Umbilical cord (tissue), 2 donors: ENCODE measurements around the gene SPOCK1. TPM values are rescaled to one million over a fixed set of nuclear protein-coding genes. Genes with fewer than 3 reads are reported as not detected.

Experiments used
- DNase-seq: peaks from one replicate; pipeline ENCODE4 v3.0.0-alpha.2; 2015; ENCODE audit warnings: low spot score
- total RNA-seq: library from RNA; depleted of rRNA; stranded (reverse); fragments of >200 nt; gene quantifications from one replicate; pipeline ENCODE4 v1.2.3, GENCODE V29; 2014; ENCODE audit warnings: low replicate concordance; ENCODE audit not compliant: insufficient read depth

The SPOCK1 gene
- total RNA-seq, 1 donor from 2014 or later, result 28.4 TPM

DNA sequence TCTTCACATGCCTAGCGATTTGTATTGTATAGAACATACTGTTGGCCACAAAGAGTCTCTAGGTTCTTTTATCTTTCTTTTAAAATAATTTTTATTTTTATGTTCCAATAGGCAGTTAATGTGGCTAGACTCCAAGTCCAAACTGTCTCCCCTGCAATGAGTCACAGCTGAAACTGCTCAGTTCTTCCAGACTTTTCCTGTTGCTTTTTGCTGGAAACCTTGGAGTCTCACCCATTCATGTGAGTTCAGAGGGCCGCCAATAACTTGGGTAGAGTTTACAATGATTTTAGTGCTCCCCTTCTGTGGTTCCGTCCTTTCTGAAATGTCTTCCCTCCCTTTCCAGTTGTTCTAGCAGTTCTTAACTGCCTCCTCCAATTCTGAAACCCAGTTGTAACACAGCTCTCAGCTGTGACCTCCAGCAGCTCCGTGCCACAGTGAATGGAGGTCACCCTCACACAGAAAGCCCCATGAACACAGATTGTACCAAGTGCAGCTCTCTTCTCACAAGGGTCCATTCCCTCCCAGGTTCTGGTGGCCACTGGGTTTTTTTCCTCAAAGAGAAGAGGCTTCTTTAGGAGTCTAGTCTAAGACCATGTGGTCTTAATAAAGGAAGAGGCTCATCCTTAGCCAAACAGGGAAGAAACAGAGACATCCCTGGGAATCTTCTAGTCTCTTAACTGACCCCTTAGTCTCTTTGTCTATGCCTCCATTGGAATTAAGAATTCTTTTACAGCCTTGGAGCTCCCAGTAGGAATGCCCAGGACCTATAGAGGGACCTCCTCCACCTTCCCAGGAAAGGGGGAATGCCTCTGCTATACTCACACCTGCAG lies 198.5 kb downstream of the SPOCK1 start:
- DNase-seq, result peak; percentile 37

DNA sequence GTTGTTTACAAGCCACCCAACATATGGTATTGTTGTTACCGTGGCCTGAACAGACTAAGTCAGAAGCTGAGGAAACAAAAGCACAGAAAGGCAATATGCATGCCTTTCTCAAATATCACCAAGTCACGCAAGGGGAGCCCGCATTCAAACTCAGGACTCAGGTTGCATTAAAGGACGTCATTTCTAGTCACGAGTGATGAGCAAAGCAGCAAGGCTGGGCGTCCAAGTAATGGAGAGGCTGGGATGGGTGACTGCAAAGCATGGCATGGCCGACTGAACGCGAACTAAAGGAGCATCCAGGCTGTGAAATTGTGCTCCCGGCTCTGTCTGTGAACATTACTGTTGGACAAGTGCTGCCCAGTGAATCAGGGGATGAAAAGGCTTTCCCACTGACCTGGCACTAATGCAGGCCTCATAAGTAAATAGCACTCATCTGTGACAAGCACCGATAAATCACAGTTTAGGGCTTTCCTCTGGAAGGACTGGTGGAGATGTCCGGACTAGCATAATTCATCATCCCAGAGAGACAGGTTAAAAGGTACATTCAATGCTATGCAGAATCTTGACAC lies 202.8 kb downstream of the SPOCK1 start:
- no peak for DNase-seq

DNA sequence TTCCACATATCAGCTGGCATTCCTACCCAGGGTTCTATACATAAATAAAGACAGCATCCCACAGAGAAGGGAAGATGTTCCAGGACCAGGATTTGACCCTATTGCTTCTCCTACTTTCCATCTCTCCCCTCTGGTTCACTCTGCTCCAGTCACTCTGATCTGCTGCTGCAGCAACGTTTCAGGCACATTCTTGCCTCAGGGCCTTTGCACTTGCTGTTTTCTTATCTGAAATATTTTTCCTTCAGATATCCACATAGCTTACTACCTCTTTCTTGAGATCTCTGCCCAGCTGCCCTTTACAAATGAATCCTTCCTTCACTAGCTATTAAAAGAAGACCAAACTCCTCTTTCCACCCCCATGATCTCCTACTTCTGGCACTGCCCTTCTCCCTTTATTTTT lies 204.5 kb downstream of the SPOCK1 start:
- no peak for DNase-seq

DNA sequence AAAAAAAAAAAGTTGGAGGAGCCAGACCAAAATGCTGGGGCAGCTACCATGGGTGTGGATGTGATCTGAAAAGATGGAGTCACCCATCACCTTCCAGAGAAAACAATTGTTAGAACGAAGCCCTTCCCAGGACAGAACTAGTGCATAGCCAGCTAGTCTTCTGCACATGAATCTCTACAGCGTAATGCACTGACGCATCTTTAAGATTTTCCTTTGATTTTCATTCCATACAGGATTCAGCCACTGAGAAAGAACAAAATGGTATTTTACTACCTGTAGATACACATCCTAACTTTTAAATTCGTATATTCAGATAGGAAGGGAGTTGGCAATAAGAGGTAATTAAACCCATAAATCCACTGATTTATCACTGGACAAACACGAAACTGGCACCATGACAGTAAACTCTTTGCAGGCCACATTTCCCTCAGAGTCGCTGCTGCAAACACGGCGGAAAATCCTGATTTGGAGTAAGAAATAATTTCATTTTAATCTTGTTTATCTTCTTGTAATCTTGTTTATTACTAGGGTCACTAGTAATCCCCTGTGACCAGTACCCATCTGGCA lies 206.6 kb downstream of the SPOCK1 start:
- DNase-seq, result no peak

DNA sequence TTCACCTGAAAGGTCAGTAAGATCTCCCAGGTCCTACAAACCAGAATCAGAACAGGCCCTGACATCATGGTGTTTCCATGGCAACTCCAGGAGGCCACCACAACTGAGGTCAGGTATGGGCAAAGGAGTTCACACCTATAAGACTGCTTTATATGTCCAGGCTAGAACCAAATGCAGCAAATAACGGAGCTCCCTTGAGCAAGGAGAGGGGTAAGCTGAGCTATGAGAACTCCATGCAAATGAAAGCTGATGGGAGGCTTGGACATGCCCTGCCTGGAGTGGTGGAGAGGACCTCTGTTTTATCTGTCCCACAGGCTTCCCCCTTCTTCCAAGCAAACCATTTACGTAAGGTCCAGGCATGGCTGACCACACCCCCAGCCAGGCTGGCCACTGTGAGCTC lies 207.7 kb downstream of the SPOCK1 start:
- DNase-seq, result no peak

DNA sequence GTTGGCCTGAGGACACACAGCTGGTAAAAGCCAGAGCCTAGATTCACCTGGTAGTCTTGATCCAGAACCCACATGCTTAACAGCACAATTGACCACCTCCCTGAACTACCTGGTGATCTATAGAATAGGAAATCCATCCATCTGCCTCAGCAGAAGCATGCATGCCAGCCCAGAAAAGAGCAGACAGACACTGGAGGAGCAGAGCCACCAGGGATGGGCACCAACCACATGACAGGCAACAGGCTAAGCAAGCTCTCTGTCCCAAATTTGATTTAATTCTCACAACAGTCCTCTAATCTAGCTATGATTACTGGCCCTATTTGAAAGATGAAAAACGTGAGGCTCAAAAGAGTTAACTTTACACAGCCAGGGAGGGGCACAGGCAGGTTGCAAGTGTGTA lies 208.1 kb downstream of the SPOCK1 start:
- no peak for DNase-seq

DNA sequence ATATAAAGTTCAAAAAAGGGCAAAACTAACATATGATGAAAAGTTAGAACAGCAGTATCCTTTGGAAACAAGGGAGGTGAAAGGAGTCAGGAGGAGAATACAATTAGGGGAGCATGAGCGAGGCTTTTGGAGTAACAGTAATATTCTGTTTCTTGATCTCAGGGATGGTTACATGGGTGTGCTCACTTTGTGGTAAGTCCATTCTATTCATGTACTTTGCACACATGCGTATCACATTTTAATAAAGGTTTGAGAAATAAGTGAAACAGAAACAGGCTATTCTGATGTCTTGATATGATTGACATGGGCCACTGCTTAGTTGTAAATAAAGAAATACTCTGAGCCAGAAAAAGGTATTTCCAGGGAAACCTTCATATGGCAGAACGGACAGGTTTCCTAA lies 208.8 kb downstream of the SPOCK1 start:
- DNase-seq, result no peak

DNA sequence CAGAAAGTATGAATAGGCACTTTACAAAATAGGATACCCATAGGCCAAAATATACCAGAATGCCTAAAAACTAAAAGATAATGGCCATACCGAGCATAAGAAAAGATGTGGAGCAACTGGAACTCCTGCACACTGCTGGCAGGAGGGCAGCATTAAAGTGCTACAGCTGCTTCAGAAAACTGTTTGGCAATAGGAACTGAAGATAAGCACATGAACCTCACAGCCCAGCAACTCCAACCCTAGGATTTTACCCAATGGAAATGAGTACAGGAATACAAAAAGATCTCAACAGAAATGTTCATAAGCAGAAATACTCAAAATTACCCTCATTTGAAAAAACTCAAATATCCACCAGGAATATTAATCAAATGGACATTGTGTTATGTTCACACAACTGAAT lies 209.3 kb downstream of the SPOCK1 start:
- no peak for DNase-seq

DNA sequence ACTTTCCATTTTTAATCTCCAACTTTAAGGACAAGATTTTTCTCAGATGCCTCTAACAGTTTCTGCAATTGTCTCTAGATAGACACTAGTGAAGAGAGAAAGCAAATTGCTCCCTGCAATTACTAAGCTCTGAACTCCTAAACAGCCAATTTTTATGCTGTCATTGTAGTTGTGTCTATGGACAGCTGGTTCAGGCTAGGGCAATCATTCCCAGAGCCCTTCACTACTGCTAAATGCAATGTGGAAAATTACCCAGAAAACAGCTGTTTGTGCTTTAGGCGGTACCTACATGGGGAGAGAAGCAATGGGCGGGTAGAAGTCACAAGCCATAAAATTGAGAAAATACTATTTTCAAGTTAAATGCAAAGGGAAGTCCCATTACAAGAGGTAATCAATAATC lies 211.6 kb downstream of the SPOCK1 start:
- no peak for DNase-seq

DNA sequence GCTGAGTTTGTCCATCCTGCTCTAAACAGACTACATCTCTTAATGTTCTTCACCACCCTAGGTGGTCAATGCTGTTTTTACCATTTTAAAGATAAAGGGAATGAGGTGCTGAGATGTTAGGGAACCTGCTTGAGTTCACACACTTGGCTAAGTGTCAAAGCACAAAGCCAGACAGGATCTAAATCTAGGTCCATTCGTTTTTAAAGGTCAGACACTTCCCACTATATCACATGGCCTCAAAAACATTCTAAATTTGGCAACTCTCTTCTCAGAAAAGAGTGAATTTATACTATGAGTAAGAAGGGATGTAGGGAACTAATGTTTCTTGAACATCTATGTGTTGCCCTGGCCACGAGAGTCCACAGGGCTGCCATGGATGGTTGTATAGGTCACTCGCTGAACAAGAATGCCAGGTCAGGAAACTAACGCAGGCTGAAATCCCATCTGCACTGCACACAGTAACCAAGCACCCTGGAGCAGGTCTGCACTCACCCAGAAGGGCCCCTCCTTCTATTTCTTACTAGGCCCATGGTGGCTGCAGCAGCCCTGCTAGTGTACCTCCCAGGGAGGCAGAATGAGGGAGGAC lies 213.0 kb downstream of the SPOCK1 start:
- no peak for DNase-seq

DNA sequence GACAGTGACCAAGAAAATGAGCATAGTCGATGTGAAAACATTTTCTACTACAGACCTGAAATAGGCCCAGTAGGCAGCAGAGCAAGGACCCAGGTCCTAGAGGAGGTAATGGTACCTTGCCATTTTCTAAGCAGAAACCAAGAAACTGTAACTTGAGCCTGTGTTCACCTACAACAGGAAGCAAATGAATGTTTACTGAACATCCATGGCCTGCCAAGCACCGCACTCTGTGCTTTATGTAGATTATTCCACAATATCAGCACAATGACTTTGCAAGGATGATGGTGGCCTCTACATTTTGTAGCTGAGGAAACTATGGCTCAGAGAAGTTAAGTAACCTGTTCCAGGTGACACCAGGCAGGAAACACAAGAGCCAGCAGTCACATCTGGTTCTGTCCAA lies 215.3 kb downstream of the SPOCK1 start:
- DNase-seq, result no peak

DNA sequence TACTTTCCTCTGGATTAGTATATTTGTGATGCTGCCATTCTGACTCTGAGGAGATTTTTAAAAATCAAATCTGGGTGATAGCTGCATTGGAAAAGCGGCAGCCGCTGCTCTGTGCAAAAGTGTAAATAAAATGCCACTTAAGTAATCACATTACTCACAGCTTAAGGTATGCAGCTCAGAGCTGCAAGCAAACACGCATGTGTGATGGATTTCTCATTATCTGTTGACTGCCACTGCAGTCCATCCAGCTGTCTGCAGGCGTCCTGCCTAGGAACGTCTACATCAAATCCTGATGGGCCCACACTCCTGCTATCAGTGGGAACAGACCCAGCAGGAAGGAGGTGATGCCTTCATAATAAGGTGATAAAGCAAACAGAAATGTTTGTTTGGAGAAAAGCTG lies 216.9 kb downstream of the SPOCK1 start:
- DNase-seq, result peak; percentile 64

DNA sequence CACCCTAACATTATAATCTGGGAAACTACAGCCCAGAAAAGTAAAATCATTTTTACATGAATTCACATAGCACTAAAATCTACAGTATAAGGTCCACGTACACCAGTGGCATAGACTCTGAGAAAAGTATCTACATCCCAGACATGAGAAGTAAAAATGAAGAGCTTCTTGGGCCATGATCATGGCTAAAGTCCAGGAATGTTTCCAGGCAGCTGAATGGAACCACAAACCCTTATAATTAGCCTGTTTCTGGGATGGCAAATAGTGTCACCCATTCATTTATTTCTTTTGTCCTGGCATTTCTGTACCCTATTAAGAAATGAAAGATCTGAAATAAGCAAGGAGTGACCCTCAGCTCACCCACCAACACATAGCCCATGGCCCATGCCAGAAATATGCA lies 217.9 kb downstream of the SPOCK1 start:
- no peak for DNase-seq

DNA sequence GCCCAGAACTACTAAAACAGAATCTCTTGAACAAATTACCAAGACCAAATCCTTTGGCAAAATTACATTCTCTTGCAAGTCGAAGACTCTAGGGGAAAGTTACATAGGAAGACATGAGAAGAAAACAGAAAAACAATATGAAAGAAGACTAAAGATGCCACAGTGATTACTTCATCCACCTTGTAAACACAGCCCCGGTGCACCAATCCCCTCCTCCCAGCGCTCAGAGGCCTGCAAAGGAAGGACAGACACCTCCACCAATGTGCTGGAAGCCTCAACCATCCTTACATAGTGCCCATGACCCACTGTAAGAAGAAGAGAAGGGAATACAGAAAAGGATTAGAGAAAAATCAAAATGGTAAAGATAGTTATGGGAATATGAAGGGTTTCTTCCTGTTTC lies 218.5 kb downstream of the SPOCK1 start:
- no peak for DNase-seq

DNA sequence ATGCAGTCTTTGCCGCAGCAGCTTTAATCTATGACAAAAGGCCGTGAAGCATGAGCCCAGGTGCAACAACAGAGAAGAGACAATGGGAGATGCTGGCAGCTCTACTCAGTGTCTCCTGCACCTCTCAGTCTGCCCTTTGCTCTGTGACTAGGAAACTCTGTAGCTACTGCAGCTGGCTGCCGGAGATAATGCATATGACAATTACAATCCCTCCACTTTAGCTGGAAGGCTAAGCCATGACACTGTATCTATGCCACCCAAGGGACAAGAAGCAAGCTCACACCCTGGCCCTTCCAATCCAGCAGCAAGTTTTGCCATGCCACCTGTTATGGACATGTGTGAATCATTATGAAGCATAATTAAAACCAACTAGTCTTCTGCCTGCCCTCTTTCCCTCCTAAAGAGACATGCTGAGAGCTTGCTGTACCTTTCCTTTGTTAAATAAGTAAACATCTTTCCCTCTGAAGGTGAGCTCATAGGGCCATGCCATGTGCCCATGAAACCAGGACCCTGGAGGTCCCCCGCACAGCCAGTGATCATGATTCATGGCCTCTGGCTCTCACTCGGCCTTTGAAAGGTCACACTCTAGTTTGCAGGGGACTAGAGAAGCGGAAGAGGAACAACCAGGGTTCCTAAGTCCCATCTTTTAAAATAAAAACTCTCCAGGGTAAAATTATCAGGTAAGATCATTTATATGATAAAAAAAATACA lies 219.4 kb downstream of the SPOCK1 start:
- DNase-seq, result no peak

DNA sequence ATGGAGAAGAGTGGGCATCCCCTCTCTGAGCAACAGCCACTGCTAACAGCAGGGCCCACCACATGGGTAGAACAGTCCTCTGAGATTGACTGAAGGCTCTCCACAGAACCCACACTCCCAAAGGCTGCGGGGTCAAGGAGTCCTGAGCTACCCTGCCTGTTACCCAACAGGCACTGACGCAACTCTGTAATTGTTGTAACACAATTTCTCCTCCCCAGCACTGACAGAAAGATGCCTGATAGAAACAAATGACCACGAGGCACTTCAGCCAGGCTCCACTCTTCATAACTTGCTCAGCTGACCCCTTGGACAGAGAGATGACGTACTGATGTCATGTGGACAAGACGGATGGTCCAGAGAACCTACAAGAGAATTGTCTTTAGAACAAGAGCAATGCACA lies 220.7 kb downstream of the SPOCK1 start:
- DNase-seq, result no peak

DNA sequence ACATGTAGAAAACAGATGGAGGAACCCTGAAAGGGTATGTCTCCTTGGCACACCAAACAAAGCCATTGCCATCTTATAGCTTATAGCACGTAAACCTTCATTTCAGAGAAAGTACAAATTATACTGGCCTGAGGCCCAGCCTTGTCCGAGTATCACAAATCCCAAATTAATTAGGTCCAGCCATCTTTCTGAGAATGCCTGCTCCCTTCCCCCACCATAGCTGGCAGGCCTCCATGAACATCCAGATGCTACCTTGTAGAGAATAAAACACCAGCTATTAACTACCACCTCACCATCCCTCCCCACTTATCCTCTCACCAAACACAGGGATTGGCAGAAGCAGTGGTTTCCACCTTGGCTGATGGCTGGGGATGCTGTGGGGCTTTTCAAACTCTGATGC lies 224.0 kb downstream of the SPOCK1 start:
- DNase-seq, result no peak

DNA sequence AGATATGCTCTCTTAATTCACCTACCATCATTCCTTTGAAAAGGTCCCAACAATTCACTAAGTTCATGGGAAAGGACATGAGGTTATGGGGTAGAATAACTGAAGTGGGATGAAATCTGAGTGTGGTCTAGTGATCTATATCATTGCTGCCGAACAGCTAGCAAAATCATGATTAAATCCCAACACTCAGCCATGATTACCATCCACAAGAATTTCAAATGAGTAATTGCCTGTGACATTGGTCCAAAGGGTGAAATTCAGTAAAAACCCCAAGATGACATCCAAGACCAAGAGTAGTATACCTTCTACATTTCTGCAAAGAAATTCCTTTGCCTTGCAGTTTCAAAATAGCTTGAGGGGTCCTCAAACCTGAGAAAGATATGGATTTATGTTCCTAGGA lies 225.6 kb downstream of the SPOCK1 start:
- no peak for DNase-seq

DNA sequence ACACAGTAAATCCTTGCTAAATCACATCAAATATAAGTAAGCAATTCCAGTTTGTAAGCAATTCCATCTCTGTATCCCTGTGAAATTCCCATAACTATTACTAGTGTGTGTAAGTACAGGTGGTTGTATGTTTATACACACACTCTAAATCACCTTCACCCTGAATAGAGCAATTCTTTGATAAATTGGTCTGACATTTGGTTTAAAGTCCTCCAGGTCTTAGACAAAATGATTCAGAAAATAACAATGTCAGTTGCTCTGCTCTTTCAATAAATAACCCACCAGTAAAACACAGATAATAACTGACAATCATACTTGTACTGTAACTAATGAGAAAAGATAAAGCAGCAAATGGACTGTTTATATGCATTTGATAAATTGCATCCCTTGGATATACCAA lies 226.3 kb downstream of the SPOCK1 start:
- no peak for DNase-seq

DNA sequence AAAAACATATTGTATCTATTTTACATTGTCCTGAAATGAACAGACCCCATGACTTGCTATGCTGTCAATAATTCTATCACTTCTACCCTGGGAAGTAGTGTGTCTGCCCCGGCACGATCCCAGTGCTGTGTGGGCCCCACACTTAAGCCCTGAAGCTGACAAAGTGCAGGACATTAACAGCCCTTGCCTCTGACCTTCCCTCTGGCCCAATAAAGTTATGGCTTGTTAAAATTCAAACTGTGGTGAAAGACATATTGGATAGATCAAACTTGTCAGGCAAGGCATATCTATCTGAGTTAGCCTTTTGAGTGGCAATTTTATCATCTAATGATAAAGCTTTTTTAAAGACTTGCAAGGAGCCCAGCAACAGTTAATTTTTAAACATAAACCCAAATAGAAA lies 229.2 kb downstream of the SPOCK1 start:
- no peak for DNase-seq

DNA sequence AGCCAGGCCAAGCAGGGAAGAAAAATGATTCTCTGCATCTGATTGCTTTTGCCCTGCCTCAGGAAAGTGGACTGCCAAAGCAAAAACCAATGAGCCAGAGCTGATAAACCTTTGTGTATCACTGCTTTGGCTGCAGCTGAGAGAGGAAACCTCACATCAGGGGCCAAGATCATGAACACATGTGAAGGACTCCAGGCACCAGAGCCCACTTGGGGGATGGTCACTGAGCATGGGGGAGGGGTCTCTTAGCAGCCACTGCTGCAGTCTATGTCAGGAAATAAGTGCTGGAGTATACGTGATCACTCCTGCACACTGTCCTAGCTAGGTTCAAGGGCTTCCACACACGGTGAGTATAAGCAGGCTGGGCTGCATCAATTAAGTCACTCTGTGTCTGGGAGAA lies 229.9 kb downstream of the SPOCK1 start:
- no peak for DNase-seq

DNA sequence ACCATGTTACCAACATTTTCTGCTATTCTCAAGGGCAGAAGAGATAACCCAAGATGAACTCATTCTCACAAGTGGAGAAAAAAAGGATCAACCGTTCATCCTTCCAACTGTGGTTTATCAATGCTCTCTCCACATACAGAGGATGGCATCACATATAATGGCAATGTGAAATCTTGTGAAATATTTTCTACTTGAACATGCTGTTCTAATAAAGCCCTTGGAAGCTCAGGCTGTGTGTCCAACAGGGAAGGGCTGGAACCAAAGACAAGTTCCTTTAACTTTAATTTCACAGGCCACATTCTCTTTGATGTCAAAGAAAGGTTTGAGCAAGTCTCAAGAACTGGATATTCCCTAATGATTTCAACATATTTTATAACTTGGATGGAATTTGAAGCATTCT lies 230.5 kb downstream of the SPOCK1 start:
- no peak for DNase-seq
